Measurements from ENCODE around the gene HTRA3. TPM values are rescaled to one million over a fixed set of nuclear protein-coding genes. Genes with fewer than 3 reads are reported as not detected.

Gene HTRA3
- total RNA-seq, 1 donor from 2014 or later = 3.5 TPM

DNA sequence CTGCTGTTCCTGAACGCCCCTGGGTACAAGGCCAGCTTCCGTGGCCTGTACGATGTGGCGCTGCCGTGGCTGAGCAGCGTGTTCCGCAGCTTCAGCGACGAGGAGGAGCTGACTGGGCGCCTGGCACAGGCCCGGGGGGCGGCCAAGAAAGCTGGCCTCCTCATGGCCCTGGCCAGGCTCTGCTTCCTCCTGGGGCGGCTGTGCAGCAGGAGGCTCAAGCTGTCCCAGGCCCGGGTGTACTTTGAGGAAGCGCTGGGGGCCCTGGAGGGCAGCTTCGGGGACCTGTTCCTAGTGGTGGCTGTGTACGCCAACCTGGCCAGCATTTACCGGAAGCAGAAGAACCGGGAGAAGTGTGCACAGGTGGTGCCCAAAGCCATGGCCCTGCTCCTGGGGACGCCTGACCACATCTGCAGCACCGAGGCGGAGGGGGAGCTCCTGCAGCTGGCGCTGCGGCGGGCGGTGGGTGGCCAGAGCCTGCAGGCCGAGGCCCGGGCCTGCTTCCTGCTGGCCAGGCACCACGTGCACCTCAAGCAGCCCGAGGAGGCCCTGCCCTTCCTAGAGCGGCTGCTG is 42.3 kb upstream of the HTRA3 start:
- Mint-ChIP-seq H3K27me3 (ENCODE audit: low read depth) (no peaks in the 10 kb centered on the region), H3K36me3 (ENCODE audit: low read depth) (no peaks in the 10 kb centered on the region), H3K4me3 (ENCODE audit: unreplicated experiment) (no peak overlapping the region), H3K4me1 (ENCODE audit: low read depth) (peaks cover 24% of the 10 kb centered on the region), H3K9me3 (ENCODE audit: low read depth) (no peaks in the 10 kb centered on the region), H3K27ac (ENCODE audit: unreplicated experiment) (no peak overlapping the region)
- TF ChIP-seq, protein P1, sequence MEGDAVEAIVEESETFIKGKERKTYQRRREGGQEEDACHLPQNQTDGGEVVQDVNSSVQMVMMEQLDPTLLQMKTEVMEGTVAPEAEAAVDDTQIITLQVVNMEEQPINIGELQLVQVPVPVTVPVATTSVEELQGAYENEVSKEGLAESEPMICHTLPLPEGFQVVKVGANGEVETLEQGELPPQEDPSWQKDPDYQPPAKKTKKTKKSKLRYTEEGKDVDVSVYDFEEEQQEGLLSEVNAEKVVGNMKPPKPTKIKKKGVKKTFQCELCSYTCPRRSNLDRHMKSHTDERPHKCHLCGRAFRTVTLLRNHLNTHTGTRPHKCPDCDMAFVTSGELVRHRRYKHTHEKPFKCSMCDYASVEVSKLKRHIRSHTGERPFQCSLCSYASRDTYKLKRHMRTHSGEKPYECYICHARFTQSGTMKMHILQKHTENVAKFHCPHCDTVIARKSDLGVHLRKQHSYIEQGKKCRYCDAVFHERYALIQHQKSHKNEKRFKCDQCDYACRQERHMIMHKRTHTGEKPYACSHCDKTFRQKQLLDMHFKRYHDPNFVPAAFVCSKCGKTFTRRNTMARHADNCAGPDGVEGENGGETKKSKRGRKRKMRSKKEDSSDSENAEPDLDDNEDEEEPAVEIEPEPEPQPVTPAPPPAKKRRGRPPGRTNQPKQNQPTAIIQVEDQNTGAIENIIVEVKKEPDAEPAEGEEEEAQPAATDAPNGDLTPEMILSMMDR (IDR thresholded peaks at IDR 0.05) = no peak
- no peak for DNase-seq (ENCODE audit: low spot score)

DNA sequence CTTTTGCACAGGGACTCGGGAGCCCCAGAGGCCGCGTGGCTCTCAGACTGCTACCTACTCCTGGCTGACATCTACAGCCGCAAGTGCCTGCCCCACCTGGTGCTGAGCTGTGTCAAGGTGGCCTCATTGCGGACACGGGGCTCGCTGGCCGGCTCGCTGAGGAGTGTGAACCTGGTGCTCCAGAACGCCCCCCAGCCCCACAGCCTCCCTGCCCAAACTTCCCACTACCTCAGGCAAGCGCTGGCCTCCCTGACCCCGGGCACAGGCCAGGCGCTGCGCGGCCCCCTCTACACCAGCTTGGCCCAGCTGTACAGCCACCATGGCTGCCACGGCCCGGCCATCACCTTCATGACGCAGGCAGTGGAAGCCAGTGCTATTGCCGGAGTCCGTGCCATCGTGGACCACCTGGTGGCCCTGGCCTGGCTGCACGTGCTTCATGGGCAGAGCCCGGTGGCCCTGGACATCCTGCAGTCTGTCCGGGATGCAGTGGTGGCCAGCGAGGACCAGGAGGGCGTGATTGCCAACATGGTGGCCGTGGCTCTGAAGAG is 41.7 kb upstream of the HTRA3 start:
- Mint-ChIP-seq H3K4me3 (ENCODE audit: unreplicated experiment) (no peak overlapping the region), H3K36me3 (ENCODE audit: low read depth) (no peaks in the 10 kb centered on the region), H3K27ac (ENCODE audit: unreplicated experiment) (no peak overlapping the region), H3K4me1 (ENCODE audit: low read depth) (peaks cover 24% of the 10 kb centered on the region), H3K27me3 (ENCODE audit: low read depth) (no peaks in the 10 kb centered on the region), H3K9me3 (ENCODE audit: low read depth) (no peaks in the 10 kb centered on the region)
- DNase-seq (ENCODE audit: low spot score) = no peak
- TF ChIP-seq, protein P1 (IDR thresholded peaks at IDR 0.05) = no peak

DNA sequence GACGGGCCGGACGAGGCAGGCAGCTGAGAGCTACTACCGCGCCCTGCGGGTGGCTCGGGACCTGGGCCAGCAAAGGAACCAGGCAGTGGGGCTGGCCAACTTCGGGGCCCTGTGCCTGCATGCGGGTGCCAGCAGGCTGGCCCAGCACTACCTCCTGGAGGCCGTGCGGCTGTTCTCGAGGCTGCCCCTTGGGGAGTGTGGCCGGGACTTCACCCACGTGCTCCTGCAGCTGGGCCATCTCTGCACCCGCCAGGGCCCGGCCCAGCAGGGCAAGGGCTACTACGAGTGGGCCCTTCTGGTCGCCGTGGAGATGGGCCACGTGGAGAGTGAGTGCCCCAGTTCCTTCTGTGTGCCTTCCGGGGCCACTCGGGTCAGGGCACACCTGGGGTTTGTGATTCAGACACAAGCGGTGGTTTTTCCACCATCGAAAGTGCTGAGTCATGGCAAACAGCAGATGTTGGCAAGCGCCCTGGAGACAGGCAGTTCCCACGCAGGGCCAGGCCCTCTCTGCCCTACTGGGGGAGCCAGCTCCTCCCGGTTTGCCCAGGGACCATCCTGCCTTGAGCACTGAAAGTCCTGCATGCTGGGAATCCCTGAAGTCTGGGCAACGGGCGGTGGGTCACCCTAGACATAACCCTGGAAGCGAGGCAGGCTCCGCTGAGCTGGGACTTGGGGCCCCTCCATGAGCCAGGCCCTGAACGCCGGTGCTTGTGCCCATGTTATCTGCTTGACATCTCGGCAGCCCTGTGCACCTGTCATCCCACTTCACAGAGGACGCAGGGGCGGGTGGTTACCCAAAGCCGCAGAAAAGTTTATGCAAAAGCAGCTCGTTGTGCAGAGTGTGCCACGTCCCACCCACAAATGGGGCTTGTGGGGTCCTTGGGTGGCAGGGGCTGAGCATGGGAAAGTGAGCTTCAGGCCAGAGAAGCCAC is 41.0 kb upstream of the HTRA3 start:
- Mint-ChIP-seq H3K9me3 (ENCODE audit: low read depth) (no peaks in the 10 kb centered on the region), H3K27me3 (ENCODE audit: low read depth) (no peaks in the 10 kb centered on the region), H3K27ac (ENCODE audit: unreplicated experiment) (peak overlapping the region; percentile 5), H3K36me3 (ENCODE audit: low read depth) (no peaks in the 10 kb centered on the region), H3K4me3 (ENCODE audit: unreplicated experiment) (no peak overlapping the region), H3K4me1 (ENCODE audit: low read depth) (peaks cover 24% of the 10 kb centered on the region)
- TF ChIP-seq, protein P1 (IDR thresholded peaks at IDR 0.05) = no peak
- DNase-seq (ENCODE audit: low spot score) = no peak

DNA sequence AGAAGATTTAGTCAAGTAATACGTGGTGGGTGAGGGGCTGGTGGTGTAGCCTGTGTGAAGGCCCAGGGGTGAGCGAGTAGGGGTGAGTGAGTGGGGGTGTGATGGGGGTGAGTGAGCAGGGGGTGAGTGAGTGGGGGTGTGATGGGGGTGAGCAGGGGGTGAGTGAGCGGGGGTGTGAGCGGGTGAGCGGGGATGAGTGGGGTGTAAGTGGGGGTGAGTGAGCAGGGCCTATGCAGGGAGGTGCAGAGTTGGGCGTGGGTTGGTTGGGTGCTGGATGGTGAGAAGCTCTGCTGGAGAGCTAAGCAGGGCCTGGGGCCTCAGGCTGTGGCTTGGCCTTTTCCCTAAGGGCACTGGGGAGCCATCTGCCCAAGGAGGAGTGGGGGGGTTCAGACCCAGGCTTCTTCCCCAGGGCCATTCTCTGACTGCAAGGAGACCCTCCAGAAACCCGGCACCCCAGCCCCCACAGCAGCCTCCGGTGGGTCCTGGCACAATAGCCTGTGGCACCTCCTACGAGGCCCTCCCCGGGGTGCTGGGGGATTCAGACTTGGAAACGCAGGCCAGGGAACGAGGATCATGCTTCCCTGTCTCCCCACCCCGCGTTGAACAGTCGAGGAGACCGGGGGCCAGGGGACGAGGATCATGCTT is 40.1 kb upstream of the HTRA3 start:
- no peak overlapping the region for H3K4me3 Mint-ChIP-seq (ENCODE audit: unreplicated experiment)
- DNase-seq (ENCODE audit: low spot score) = no peak
- peaks cover 24% of the 10 kb centered on the region for H3K4me1 Mint-ChIP-seq (ENCODE audit: low read depth)

More for the DNA sequence above, 40.1 kb upstream of the HTRA3 start:
- TF ChIP-seq, protein P1 (IDR thresholded peaks at IDR 0.05) = no peak
- Mint-ChIP-seq H3K36me3 (ENCODE audit: low read depth) (no peaks in the 10 kb centered on the region), H3K27ac (ENCODE audit: unreplicated experiment) (no peak overlapping the region), H3K27me3 (ENCODE audit: low read depth) (no peaks in the 10 kb centered on the region), H3K9me3 (ENCODE audit: low read depth) (no peaks in the 10 kb centered on the region)

Measured in chondrocyte (in vitro differentiated cells).